Trophoblast cell (in vitro differentiated cells and primary cell): ENCODE data around the gene SLC37A1.

Experiments used
- DNase-seq, 2 donors: peaks; one replicate each; pipeline ENCODE4 v3.0.0-alpha.2; 2016
- H2AFZ ChIP-seq: 2 replicates; pipeline ENCODE4 v1.6.1; 2013; ENCODE audit warnings: low read length, moderate library complexity, mild to moderate bottlenecking; ENCODE audit not compliant: insufficient read depth, poor library complexity
- H2AK5ac ChIP-seq: 2 replicates; pipeline ENCODE4 v1.6.1; 2013; ENCODE audit warnings: mild to moderate bottlenecking, low read length
- H2BK120ac ChIP-seq: 2 replicates; pipeline ENCODE4 v1.6.1; 2013; ENCODE audit warnings: low read length, mild to moderate bottlenecking, moderate library complexity; ENCODE audit not compliant: insufficient read depth, poor library complexity
- H2BK12ac ChIP-seq: 2 replicates; pipeline ENCODE4 v1.6.1; 2013; ENCODE audit warnings: mild to moderate bottlenecking, low read length, moderate library complexity
- H2BK5ac ChIP-seq: 2 replicates; pipeline ENCODE4 v1.6.1; 2013; ENCODE audit warnings: low read length, low read depth, moderate library complexity, mild to moderate bottlenecking; ENCODE audit not compliant: poor library complexity
- H3K14ac ChIP-seq: 2 replicates; pipeline ENCODE4 v1.6.1; 2013; ENCODE audit warnings: mild to moderate bottlenecking, low read length
- H3K18ac ChIP-seq: 2 replicates; pipeline ENCODE4 v1.6.1; 2013; ENCODE audit warnings: mild to moderate bottlenecking, low read length
- H3K23ac ChIP-seq: 2 replicates; pipeline ENCODE4 v1.6.1; 2013; ENCODE audit warnings: low read length
- H3K27ac ChIP-seq: 2 replicates; pipeline ENCODE4 v1.5.1; 2013; ENCODE audit warnings: low read depth, mild to moderate bottlenecking, inconsistent platforms, low read length, moderate library complexity
- H3K27me3 ChIP-seq: 2 replicates; pipeline ENCODE4 v1.6.1; 2013; ENCODE audit warnings: inconsistent platforms, mild to moderate bottlenecking, low read length, moderate library complexity; ENCODE audit not compliant: insufficient read depth
- H3K36me3 ChIP-seq, 2 experiments: 1 replicate in 1 of 2; 2 replicates in 1 of 2; pipeline ENCODE4 v1.6.1; 2013; ENCODE audit warnings: low read length in 2 of 2, mild to moderate bottlenecking in 2 of 2, moderate library complexity in 1 of 2; ENCODE audit not compliant: insufficient read depth in 2 of 2, control insufficient read depth in 1 of 2
- H3K4ac ChIP-seq: 2 replicates; pipeline ENCODE4 v1.6.1; 2013; ENCODE audit warnings: low read depth, mild to moderate bottlenecking, low read length, moderate library complexity
- H3K4me1 ChIP-seq, 2 experiments: 1 replicate in 1 of 2; 2 replicates in 1 of 2; pipeline ENCODE4 v1.6.1; 2013; ENCODE audit warnings: low read length in 2 of 2, mild to moderate bottlenecking in 2 of 2, moderate library complexity in 1 of 2; ENCODE audit not compliant: insufficient read depth in 2 of 2, control insufficient read depth in 1 of 2
- H3K4me2 ChIP-seq: 2 replicates; pipeline ENCODE4 v1.6.1; 2013; ENCODE audit warnings: inconsistent platforms, mild to moderate bottlenecking, low read length, moderate library complexity
- H3K4me3 ChIP-seq: 2 replicates; pipeline ENCODE4 v1.5.1; 2013; ENCODE audit warnings: mild to moderate bottlenecking, low read depth, low read length, inconsistent platforms
- H3K79me1 ChIP-seq: one replicate; pipeline ENCODE4 v1.6.1; 2013; ENCODE audit warnings: low read length
- H3K79me2 ChIP-seq: 2 replicates; pipeline ENCODE4 v1.6.1; 2013; ENCODE audit warnings: low read length, mild to moderate bottlenecking; ENCODE audit not compliant: control insufficient read depth, insufficient read depth, poor library complexity
- H3K9ac ChIP-seq: 2 replicates; pipeline ENCODE4 v1.6.1; 2013; ENCODE audit warnings: mild to moderate bottlenecking, low read length
- H3K9me3 ChIP-seq: 2 replicates; pipeline ENCODE4 v1.6.1; 2013; ENCODE audit warnings: low read depth, mild to moderate bottlenecking, control low read depth, inconsistent platforms, low read length; ENCODE audit not compliant: insufficient read depth
- H4K12ac ChIP-seq: 2 replicates; pipeline ENCODE4 v1.6.1; 2013; ENCODE audit warnings: low read depth, mild to moderate bottlenecking, low read length, moderate library complexity
- H4K8ac ChIP-seq: 2 replicates; pipeline ENCODE4 v1.6.1; 2013; ENCODE audit warnings: low read depth, mild to moderate bottlenecking, low read length, moderate library complexity
- H4K91ac ChIP-seq: one replicate; pipeline ENCODE4 v1.6.1; 2013; ENCODE audit warnings: low read depth, mild to moderate bottlenecking, low read length, moderate library complexity
- WGBS: extraction: QIAGEN DNeasy Blood & Tissue Kit; methylation state at CpG from one replicate; pipeline ENCODE4 v1.1.7; 2013; ENCODE audit warnings: missing lambda C conversion rate; ENCODE audit not compliant: insufficient read length, insufficient coverage; ENCODE audit errors: extremely low coverage; 5-methylcytosine and 5-hydroxymethylcytosine counted together

Gene SLC37A1

DNA sequence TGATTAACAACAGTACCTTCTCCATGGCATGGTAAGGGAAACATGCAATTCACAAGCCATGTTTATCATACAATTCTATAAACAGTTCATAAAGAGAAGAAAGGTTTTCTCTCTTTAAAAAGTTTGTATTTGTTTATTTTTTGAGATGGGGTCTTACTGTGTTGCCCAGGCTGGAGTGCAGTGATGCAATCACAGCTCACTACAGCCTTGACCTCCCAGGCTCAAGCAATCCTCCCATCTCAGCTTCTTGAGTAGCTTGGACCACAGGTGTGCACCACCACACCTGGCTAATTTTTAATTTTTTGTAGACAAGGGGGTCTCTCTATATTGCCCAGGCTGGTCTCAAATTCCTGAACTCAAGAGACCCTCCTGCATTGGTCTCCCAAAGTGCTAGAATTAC is 28.0 kb downstream of the SLC37A1 start:
- Histone ChIP-seq H3K36me3 (peaks cover 31 to 42% of the 10 kb centered on the region in 2 experiments), H3K27ac (no peak overlapping the region), H2BK12ac (no peak overlapping the region), H3K14ac (no peak overlapping the region), H3K18ac (no peak overlapping the region), H3K4me3 (no peak overlapping the region), H3K4me1 (peaks cover 0 to 2% of the 10 kb centered on the region in 2 experiments), H3K79me2 (no peaks in the 10 kb centered on the region), H3K27me3 (no peaks in the 10 kb centered on the region), H3K4ac (no peak overlapping the region), H4K12ac (no peak overlapping the region), H4K91ac (no peak overlapping the region), H2AK5ac (no peak overlapping the region), H3K9ac (no peak overlapping the region), H3K79me1 (no peaks in the 10 kb centered on the region), H2BK120ac (no peak overlapping the region), H2BK5ac (no peak overlapping the region), H3K4me2 (no peak overlapping the region), H2AFZ (no peak overlapping the region), H4K8ac (no peak overlapping the region), H3K23ac (no peak overlapping the region), H3K9me3 (no peaks in the 10 kb centered on the region)
- DNase-seq, result no peak

DNA sequence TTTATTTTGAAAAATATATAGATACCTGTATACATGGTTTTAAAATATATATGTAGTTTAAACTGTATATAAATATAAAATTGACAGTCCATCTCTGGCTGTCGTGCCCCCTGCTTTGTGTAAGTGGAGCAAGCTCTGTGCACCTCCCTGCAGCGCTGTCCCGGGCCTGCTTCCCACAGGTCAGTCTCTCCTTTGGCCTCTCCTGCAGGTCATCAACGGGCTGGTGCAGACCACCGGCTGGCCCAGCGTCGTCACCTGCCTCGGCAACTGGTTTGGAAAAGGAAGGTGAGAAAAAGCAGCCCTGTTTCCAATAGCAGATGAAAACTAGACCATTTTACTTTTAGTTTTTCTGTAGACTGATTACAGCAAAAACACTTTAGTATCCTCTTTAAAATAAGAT is 28.5 kb downstream of the SLC37A1 start:
- H3K27ac ChIP-seq, result no peak overlapping the region
- no peak overlapping the region for H2BK5ac ChIP-seq
- no peak overlapping the region for H3K4me3 ChIP-seq
- H2BK120ac ChIP-seq, result no peak overlapping the region
- peaks cover 0 to 2% of the 10 kb centered on the region in 2 experiments for H3K4me1 ChIP-seq
- no peak overlapping the region for H3K9ac ChIP-seq
- no peak overlapping the region for H3K4ac ChIP-seq
- H3K18ac ChIP-seq, result no peak overlapping the region
- H3K14ac ChIP-seq, result no peak overlapping the region
- no peaks in the 10 kb centered on the region for H3K27me3 ChIP-seq
- no peak for DNase-seq
- no peak overlapping the region for H4K91ac ChIP-seq
- no peak overlapping the region for H4K12ac ChIP-seq
- H3K36me3 ChIP-seq, result peaks cover 36 to 41% of the 10 kb centered on the region in 2 experiments
- no peaks in the 10 kb centered on the region for H3K9me3 ChIP-seq
- no peak overlapping the region for H3K23ac ChIP-seq
- no peaks in the 10 kb centered on the region for H3K79me2 ChIP-seq
- no CpG with 5 or more reads among the region's 8 CpGs for WGBS
- H2AK5ac ChIP-seq, result no peak overlapping the region
- H2BK12ac ChIP-seq, result no peak overlapping the region
- no peak overlapping the region for H3K4me2 ChIP-seq
- no peak overlapping the region for H2AFZ ChIP-seq
- H3K79me1 ChIP-seq, result no peaks in the 10 kb centered on the region
- H4K8ac ChIP-seq, result no peak overlapping the region

GRCh38 chr21:42542596-42542995 is 28.9 kb downstream of the SLC37A1 start:
- no CpG with 5 or more reads among the region's 10 CpGs for WGBS
- no peak overlapping the region for H2AFZ ChIP-seq

DNA sequence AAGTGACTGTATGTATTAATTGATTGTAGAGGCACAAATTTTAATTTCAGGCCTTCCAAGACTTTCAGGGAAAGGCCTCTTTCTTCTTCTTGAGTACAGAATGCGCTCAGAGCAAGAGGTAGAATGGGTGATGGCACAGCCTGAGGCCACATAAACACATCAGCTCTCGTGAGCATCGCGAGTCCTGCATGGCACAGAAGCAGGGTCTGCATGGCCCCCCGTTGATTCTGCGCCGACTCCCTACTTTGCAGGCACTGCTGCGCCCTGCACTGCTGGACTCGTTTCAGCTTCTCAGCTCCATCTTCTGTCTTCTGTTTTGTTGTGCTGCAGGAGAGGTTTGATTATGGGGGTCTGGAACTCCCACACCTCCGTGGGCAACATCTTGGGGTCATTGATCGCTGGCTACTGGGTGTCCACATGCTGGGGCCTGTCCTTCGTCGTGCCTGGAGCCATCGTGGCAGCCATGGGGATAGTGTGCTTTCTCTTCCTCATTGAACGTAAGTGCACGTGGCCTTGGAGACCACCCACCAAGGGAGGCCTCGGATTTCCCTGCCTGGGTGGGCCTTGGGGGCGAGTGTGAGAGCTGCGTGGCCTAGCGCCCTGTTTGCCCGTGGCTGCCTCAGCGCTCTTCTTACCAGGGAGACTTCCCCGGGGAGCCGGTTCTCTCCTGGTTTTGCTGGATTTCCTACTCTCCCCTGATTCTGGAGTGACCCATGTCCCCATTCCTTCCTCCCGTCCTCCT is 29.6 kb downstream of the SLC37A1 start:
- Histone ChIP-seq H3K9me3 (no peaks in the 10 kb centered on the region), H3K27ac (no peak overlapping the region), H2BK120ac (no peak overlapping the region), H3K79me1 (no peaks in the 10 kb centered on the region), H3K18ac (no peak overlapping the region), H4K8ac (no peak overlapping the region), H3K9ac (no peak overlapping the region), H3K4ac (no peak overlapping the region), H3K23ac (no peak overlapping the region), H3K14ac (no peak overlapping the region), H3K4me3 (no peak overlapping the region), H3K4me2 (no peak overlapping the region), H3K36me3 (peaks cover 46 to 49% of the 10 kb centered on the region in 2 experiments), H2AFZ (no peak overlapping the region), H2BK5ac (no peak overlapping the region), H4K12ac (no peak overlapping the region), H2AK5ac (no peak overlapping the region), H2BK12ac (no peak overlapping the region), H3K79me2 (no peaks in the 10 kb centered on the region), H4K91ac (no peak overlapping the region), H3K4me1 (peaks cover 0 to 2% of the 10 kb centered on the region in 2 experiments), H3K27me3 (no peaks in the 10 kb centered on the region)
- DNase-seq, result no peak
- no CpG with 5 or more reads among the region's 25 CpGs for WGBS

More at GRCh38 chr21:42542596-42542995, 28.9 kb downstream of the SLC37A1 start:
- Histone ChIP-seq H3K79me2 (no peaks in the 10 kb centered on the region), H2AK5ac (no peak overlapping the region), H2BK5ac (no peak overlapping the region), H3K79me1 (no peaks in the 10 kb centered on the region), H3K27me3 (no peaks in the 10 kb centered on the region), H3K23ac (no peak overlapping the region), H3K4ac (no peak overlapping the region), H3K4me2 (no peak overlapping the region), H3K4me1 (peaks cover 0 to 2% of the 10 kb centered on the region in 2 experiments), H2BK12ac (no peak overlapping the region), H3K9ac (no peak overlapping the region), H3K9me3 (no peaks in the 10 kb centered on the region), H4K12ac (no peak overlapping the region), H3K4me3 (no peak overlapping the region), H3K14ac (no peak overlapping the region), H3K36me3 (peaks cover 40 to 45% of the 10 kb centered on the region in 2 experiments), H4K8ac (no peak overlapping the region), H2BK120ac (no peak overlapping the region), H3K18ac (no peak overlapping the region), H4K91ac (no peak overlapping the region), H3K27ac (no peak overlapping the region)
- no peak for DNase-seq
